Measurements from ENCODE around the gene SKAP1.
"Not testable (repeated sequence)": the region's sequence is repeated elsewhere in the genome, so short reads cannot be mapped to it uniquely, and the experiment has no call there.

Gene SKAP1

GRCh38 chr17:48255759-48256158 is 174.3 kb downstream of the SKAP1 start:
- H3K4me3 ChIP-seq (replicated peaks; ENCODE audit: low read depth, low read length) = no peak overlapping the region
- no peak for DNase-seq (ENCODE audit: low read depth)
- TF ChIP-seq, protein P1, sequence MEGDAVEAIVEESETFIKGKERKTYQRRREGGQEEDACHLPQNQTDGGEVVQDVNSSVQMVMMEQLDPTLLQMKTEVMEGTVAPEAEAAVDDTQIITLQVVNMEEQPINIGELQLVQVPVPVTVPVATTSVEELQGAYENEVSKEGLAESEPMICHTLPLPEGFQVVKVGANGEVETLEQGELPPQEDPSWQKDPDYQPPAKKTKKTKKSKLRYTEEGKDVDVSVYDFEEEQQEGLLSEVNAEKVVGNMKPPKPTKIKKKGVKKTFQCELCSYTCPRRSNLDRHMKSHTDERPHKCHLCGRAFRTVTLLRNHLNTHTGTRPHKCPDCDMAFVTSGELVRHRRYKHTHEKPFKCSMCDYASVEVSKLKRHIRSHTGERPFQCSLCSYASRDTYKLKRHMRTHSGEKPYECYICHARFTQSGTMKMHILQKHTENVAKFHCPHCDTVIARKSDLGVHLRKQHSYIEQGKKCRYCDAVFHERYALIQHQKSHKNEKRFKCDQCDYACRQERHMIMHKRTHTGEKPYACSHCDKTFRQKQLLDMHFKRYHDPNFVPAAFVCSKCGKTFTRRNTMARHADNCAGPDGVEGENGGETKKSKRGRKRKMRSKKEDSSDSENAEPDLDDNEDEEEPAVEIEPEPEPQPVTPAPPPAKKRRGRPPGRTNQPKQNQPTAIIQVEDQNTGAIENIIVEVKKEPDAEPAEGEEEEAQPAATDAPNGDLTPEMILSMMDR (IDR thresholded peaks at IDR 0.05; ENCODE audit: low read length, missing control alignments) = no peak

DNA sequence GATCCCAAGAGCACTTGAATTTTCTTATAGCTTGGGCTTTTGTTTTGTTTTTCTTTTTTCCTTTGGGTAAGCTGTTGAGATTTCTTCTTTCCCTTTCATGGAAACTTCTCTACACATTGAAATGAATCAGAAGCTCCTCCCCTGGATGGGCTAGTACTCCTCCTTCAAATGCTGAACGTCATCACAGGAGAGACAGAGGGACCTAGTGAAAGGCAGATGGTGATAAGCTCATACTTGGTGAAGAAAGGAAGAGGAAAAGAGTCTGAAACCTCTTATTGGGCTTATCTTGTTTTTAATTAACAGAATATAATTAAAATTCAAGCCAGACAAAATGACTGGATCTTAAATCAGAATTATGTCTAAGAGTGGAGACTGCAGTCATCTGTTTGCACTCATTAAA is 175.1 kb downstream of the SKAP1 start:
- TF ChIP-seq, protein P1 (IDR thresholded peaks at IDR 0.05; ENCODE audit: low read length, missing control alignments) = no peak

GRCh38 chr17:48253975-48254374 is 176.0 kb downstream of the SKAP1 start:
- DNase-seq (ENCODE audit: low read depth) = no peak
- no peak overlapping the region for H3K4me3 ChIP-seq (replicated peaks; ENCODE audit: low read depth, low read length)
- TF ChIP-seq, protein P1 (IDR thresholded peaks at IDR 0.05; ENCODE audit: low read length, missing control alignments) = no peak

More for the DNA sequence above, 175.1 kb downstream of the SKAP1 start:
- H3K4me3 ChIP-seq (replicated peaks; ENCODE audit: low read depth, low read length) = no peak overlapping the region
- DNase-seq (ENCODE audit: low read depth) = peak; percentile 34

GRCh38 chr17:48251950-48252349 is 178.1 kb downstream of the SKAP1 start:
- no peak for DNase-seq (ENCODE audit: low read depth)
- TF ChIP-seq, protein P1 (IDR thresholded peaks at IDR 0.05; ENCODE audit: low read length, missing control alignments) = no peak
- H3K4me3 ChIP-seq (replicated peaks; ENCODE audit: low read depth, low read length) = no peak overlapping the region

GRCh38 chr17:48250949-48251348 is 179.1 kb downstream of the SKAP1 start:
- no peak for DNase-seq (ENCODE audit: low read depth)
- TF ChIP-seq, protein P1 (IDR thresholded peaks at IDR 0.05; ENCODE audit: low read length, missing control alignments) = no peak
- no peak overlapping the region for H3K4me3 ChIP-seq (replicated peaks; ENCODE audit: low read depth, low read length)

- H3K4me3 ChIP-seq (replicated peaks; ENCODE audit: low read depth, low read length); DNase-seq (ENCODE audit: low read depth): not testable (repeated sequence)
These were observed 180.0 kb downstream of the SKAP1 start for GRCh38 chr17:48250059-48250458.

DNA sequence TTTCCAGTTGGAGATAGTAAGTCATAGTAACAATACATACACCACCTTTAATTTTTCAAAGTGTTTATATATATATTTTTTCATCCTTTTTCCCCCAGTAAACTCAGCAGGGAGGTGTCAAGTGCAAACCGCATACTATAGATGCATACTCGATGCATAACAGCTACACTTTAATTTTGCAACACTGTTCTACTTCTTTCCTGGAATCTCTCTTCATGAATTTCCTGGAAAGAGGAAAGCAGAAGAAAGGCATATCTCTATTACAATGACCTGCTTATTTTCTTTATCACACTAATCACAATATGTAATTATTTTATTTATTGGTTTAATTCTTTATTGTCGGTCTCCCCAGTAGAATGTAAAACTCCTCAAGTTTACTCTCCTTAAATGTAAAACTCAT is 182.4 kb downstream of the SKAP1 start:
- no peak for DNase-seq (ENCODE audit: low read depth)
- TF ChIP-seq, protein P1 (IDR thresholded peaks at IDR 0.05; ENCODE audit: low read length, missing control alignments) = no peak
- no peak overlapping the region for H3K4me3 ChIP-seq (replicated peaks; ENCODE audit: low read depth, low read length)

All from fibroblast of pulmonary artery (primary cell).